PFSK-1 (cell line): Measurements from ENCODE around the gene FLG2.

Experiments
- FOXP2 ChIP-seq: optimal IDR thresholded peaks from 2 replicates; pipeline ENCODE3; 2011; ENCODE audit warnings: borderline replicate concordance, control low read depth, inconsistent platforms; ENCODE audit not compliant: insufficient read depth; ENCODE audit errors: extremely low read length, extremely low read depth
- POLR2AphosphoS5 ChIP-seq: IDR thresholded peaks from 2 replicates; pipeline ENCODE4 v1.6.1; 2012; ENCODE audit warnings: low read depth, mild to moderate bottlenecking, control low read depth, low read length, moderate library complexity
- SIN3A ChIP-seq: IDR thresholded peaks from 2 replicates; pipeline ENCODE4 v1.6.1; 2012; ENCODE audit warnings: mild to moderate bottlenecking, low read length, moderate library complexity, borderline replicate concordance; ENCODE audit not compliant: insufficient read depth
- TAF1 ChIP-seq: IDR thresholded peaks from 2 replicates; pipeline ENCODE4 v1.6.1; 2012; ENCODE audit warnings: low read length, control low read depth, borderline replicate concordance; ENCODE audit not compliant: insufficient read depth
- TF ChIP-seq, protein P1 (sequence below), 2 experiments: IDR thresholded peaks; 2 replicates each; pipeline versions ENCODE4 v1.6.1 to v1.8.0; 2011 to 2012; ENCODE audit warnings: low read depth in 2 of 2, low read length in 2 of 2, control low read depth in 1 of 2, inconsistent platforms in 1 of 2, mild to moderate bottlenecking in 1 of 2, moderate library complexity in 1 of 2; ENCODE audit not compliant: insufficient read depth in 1 of 2

Gene FLG2

DNA sequence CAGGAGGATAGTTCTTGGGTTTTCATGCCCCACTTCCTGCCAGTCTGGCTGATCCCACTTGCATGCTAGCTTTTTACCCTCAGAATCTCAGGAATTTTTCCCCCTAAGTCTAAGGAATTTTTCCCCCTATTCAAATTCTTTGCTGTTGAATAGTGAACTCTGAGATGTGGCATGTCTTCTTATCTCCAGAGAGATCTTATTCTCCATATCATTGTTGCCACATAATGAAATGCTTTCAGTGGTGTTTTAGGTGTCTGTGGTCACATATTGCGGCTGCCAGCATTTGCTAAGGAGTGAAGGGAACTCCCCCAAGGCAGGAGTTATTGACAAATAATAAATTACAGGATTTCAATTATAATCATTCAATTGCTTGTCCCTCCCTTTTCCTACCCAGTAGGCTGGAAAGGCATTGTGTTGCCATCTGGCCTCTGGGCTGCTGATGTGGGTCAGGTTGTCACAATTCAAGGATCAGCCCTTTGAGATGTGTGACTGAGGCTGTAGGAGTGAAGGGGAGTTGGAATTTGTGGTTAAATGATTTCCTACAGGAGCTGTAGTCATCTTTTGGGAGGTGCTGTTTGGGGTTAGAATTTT is 30.9 kb downstream of the FLG2 start:
- no peak for TF ChIP-seq POLR2AphosphoS5
- no peak for TF ChIP-seq FOXP2
- TF ChIP-seq, protein P1, sequence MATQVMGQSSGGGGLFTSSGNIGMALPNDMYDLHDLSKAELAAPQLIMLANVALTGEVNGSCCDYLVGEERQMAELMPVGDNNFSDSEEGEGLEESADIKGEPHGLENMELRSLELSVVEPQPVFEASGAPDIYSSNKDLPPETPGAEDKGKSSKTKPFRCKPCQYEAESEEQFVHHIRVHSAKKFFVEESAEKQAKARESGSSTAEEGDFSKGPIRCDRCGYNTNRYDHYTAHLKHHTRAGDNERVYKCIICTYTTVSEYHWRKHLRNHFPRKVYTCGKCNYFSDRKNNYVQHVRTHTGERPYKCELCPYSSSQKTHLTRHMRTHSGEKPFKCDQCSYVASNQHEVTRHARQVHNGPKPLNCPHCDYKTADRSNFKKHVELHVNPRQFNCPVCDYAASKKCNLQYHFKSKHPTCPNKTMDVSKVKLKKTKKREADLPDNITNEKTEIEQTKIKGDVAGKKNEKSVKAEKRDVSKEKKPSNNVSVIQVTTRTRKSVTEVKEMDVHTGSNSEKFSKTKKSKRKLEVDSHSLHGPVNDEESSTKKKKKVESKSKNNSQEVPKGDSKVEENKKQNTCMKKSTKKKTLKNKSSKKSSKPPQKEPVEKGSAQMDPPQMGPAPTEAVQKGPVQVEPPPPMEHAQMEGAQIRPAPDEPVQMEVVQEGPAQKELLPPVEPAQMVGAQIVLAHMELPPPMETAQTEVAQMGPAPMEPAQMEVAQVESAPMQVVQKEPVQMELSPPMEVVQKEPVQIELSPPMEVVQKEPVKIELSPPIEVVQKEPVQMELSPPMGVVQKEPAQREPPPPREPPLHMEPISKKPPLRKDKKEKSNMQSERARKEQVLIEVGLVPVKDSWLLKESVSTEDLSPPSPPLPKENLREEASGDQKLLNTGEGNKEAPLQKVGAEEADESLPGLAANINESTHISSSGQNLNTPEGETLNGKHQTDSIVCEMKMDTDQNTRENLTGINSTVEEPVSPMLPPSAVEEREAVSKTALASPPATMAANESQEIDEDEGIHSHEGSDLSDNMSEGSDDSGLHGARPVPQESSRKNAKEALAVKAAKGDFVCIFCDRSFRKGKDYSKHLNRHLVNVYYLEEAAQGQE (IDR thresholded peaks at IDR 0.05; ENCODE audit: insufficient read depth in 1 of 2, low read depth in 2 of 2, low read length in 2 of 2), result no peak

DNA sequence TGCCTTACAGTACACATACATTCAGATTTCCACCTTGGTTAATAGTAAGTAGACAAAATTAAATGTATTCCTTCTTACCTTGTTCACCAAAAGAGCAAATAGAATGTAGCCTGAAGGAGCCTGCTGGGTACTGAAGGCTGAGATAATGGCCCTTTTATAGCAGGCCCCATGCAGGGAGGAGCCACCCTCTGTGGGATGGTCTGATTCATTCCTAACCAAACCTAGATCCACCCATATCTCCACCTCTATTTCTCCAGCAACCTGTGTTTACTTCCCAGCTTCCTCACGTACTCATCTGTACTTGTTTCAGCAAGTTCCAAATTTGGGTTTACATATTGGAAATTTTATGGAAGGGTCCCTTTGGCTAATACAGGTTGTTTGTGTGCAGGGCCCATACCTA is 34.7 kb downstream of the FLG2 start, which contains the start of gene FLG:
Gene FLG, minus strand, starts transcription at position 129 of the 400 bp plus-strand sequence. CDS start 9,783 bp downstream, outside the sequence.
- TF ChIP-seq, protein P1 (IDR thresholded peaks at IDR 0.05; ENCODE audit: insufficient read depth in 1 of 2, low read depth in 2 of 2, low read length in 2 of 2), result no peak
- TF ChIP-seq TAF1 (no peak), POLR2AphosphoS5 (no peak), FOXP2 (no peak), SIN3A (no peak)

DNA sequence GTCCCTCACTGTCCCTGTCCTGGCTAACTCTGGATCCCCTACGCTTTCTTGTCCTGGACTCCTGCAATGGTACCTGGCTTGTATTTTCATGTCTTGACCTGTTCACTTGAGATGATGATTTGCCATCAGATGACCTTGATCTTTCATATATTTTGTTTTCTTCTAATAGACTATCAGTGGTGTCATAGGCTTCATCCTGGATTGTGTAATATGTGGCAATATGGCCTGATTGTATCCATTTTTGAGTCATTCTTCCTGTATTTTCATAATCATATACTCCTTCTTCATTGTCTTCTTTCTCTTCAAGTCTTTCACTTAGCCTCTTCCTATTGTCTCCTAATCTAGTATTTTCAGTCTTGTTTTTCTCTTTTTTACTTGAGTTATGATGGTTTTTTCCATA is 45.8 kb downstream of the FLG2 start:
- TF ChIP-seq TAF1 (no peak), SIN3A (no peak), FOXP2 (no peak), POLR2AphosphoS5 (no peak)
- TF ChIP-seq, protein P1 (IDR thresholded peaks at IDR 0.05; ENCODE audit: insufficient read depth in 1 of 2, low read depth in 2 of 2, low read length in 2 of 2), result no peak

DNA sequence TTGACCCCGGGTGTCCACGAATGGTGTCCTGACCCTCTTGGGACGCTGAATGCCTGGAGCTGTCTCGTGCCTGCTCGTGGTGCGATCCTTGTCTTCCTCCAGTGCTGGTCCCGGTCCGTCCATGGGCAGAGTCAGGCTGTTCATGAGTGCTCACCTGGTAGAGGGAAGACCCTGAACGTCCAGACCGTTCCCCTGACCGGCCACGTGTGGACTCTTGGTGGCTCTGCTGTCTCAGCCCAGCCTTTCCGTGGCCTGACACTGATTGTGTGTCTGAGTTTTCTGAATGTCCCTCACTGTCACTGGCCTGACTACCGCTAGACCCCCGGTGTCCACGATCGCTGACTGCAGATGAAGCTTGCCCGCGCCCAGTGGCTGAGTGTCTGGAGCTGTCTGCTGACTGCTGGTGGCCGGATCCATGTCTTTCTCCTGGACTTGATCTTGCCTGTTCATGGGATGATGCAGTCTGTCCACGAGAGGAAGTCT is 46.4 kb downstream of the FLG2 start:
- TF ChIP-seq SIN3A (no peak), POLR2AphosphoS5 (no peak), FOXP2 (no peak), TAF1 (no peak)
- TF ChIP-seq, protein P1 (IDR thresholded peaks at IDR 0.05; ENCODE audit: insufficient read depth in 1 of 2, low read depth in 2 of 2, low read length in 2 of 2), result no peak
